Activated CD4-positive, alpha-beta T cell treated with anti-CD3 and anti-CD28 coated beads, Interleukin-2, amount 50 U/mL, for 16 hours (primary cell): ENCODE data around the gene ABHD17C.
A peak's percentile ranks its signal among the peaks of the same experiment; 100 is the strongest.
"Not testable (repeated sequence)": the region's sequence is repeated elsewhere in the genome, so short reads cannot be mapped to it uniquely, and the experiment has no call there.

Source experiments
- DNase-seq: peaks from one replicate; pipeline ENCODE4 v3.0.0-alpha.2; 2020

The ABHD17C gene

DNA sequence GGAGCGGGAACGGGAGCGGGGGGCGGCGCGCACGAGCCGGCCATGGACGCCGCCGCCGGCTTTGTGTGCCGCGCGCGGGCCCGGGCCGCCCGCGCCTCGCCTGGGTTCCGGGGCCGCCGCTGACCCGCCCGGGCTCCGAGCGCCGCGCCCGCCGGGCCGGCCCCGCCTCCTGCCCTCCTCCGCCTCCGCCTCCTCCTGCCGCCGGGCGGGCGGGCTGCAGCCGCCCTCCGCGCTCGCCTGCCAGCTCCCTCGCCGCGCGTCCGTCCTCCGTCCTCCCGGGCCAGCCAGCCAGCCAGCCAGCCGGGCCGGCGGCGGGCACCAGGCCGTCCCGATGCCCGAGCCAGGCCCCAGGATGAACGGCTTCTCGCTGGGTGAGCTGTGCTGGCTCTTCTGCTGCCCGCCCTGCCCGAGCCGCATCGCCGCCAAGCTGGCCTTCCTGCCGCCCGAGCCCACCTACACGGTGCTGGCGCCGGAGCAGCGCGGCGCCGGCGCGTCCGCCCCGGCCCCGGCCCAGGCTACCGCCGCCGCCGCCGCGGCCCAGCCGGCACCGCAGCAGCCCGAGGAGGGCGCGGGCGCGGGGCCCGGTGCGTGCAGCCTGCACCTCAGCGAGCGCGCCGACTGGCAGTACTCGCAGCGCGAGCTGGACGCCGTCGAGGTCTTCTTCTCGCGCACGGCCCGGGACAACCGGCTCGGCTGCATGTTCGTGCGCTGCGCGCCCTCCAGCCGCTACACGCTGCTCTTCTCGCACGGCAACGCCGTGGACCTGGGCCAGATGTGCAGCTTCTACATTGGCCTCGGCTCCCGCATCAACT is at the start of gene ABHD17C:
ABHD17C (plus strand) TSS at position 212 of the 812 bp plus-strand sequence; CDS start at position 332, 120 bp downstream.
- peak; percentile 45 for DNase-seq

DNA sequence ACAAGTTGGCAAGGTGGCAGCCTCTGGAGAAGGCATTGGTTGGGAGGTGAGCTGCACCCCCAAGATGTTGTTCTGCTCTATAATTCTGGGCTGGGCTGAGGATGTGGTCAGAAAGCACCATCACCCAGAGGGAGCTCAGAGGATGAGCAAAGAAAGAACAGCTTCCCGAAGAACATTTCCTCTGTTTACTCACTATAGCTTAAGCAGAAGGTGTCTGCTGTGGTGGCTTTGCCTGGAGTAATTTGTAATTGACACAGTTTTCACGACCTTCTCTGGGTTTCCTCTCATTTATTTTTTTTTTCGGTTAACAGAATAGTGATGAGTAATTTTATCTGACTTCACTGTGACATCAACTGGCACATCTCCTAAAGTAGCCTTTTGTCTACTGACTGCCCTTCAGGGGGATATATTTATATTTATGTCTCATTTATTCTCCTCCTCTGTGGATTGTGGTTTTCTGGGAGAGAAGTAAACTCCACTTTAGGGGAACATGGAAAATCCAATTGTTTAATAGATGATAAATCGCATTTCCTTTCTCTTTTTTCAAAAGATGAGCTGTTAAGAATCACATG is 49.5 kb upstream of the ABHD17C start:
- peak; percentile 3 for DNase-seq

DNA sequence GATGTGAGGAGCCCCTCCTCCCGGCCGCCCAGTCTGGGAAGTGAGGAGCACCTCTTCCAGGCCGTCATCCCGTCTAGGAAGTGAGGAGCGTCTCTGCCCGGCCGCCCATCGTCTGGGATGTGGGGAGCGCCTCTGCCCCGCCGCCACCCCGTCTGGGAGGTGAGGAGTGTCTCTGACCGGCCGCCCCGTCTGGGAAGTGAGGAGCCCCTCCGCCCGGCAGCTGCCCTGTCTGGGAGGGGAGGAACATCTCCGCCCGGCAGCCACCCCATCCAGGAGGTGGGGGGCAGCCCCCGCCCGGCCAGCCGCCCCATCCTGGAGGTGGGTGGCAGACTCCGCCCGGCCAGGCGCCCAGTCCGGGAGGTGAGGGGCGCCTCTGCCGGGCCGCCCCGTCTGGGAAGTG is 47.7 kb upstream of the ABHD17C start:
- DNase-seq, result not testable (repeated sequence)

DNA sequence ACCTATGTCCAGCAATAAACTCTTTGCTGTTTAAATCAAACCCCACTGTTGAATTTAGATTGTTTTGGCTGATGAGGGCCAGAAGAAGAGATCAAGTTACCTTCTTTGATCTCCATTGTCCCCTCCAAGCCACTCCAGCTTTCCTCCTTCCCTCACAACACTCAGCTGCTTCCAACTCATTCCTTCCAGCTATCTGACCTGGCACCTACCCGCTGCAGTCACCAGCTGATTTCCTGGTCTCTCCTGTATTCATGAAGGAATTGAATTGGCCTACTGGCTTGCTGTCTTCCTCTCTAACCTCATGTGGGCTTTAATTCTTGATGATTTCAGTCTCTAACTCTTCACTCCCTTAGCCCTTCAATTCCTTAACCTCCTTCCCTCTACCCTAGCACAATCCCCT is 40.8 kb upstream of the ABHD17C start:
- DNase-seq, result no peak

DNA sequence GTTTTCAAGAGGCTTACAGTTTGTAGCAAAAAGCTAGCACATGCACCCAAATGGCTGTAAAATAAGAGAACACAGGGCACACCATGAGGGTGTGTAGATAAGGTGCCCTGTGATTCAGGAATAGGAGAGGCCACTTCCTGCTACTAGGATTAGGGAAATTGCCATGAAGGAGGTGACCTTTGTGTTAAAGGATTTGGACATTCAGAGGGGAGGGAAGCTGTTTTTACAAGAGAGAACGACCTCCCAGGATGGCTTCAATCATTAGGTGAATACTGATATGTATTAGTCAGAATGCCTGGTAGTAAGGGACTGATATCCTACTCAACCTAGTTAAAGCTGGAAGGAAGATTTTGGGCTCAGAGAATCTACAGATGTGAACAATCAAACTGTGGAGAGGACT is 35.7 kb upstream of the ABHD17C start:
- no peak for DNase-seq

DNA sequence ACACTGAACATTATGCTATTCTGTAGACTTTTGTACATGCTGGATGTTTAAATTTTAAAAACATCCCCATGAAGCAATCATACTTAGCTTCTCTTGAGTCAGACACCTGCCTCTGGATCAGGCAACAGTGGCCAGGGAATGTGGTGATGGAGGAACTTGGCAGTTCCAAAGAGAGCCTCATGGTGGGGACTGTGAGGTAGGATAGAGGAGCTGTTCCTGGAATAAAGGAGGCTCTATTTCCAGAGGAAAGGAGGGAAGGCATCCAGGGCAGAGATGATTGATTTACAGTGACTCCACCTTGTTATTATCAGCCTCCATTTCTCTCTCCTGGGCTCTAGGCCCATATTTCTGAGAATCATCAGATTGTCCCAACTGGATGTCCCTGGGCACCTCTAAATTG is 35.0 kb upstream of the ABHD17C start:
- no peak for DNase-seq

DNA sequence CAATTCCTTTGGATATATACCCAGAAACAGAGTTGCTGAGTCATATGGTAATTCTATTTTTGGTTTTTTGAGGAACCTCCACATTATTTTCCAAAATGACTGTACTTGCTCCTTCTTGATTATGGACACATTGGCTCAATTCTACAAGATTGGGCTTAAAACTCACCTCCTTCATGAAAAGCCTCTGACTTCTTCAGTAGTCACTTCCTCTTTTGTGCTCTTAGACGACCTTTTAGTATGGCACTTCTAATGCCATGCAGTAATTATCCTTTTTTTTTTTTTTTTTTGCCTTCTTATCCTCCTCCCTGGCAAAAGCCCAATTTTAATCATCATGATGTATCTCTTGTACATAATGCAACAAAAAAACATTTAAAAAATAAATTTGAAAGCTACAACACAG is 33.0 kb upstream of the ABHD17C start:
- no peak for DNase-seq

DNA sequence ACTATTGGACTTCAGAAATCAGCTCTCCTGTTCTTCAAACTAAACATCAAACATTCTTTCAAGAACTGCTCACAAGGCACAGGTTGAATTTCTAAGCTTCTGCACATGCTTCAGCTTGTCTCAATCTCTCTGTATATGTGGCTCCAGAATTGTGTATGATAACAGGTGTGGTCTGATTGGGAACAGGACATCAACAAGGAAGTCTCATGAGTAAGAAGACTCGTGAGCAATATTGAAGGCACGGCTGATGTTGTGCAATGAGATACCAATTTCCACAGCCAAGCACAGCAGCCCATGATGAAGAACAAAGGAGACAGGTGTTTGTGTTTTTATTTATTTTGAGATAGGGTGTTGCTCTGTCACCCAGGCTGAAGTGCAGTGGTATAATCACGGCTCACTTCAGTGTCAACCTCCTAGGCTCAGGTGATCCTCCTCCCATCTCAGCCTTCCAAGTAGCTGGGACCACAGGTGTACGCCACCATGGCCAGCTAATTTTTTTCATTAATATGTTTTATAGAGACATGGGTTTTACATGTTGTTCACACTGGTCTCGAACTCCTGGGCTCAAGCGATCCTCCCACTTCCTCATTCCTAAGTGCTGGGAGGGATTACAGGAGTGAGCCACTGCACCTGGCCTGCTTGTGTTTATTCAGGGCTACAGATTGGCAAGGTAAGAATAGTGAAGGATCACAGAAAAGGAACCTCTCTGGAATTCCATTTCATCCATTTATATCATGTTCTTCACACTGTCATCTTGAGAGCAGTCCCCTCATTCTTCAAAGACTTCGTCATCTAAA is 32.2 kb upstream of the ABHD17C start:
- DNase-seq, result no peak

DNA sequence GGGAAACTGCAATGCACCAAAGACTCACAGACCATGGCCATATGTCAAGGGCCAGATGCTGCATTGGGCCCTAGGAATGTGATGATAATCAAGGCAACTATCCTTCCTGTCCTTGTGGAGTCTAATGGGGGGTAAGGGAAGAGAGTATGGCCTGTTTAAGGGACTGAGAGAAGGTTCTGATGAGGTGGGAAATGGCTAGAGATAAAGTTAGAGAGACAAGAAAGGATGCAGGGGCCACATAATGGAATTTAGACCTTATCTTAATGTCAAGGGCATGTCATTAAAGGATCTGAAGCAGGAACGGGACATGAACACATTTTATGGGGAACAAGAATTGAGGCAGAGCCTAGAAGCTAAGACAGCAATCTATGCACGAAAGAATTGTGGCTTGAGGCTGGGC is 30.0 kb upstream of the ABHD17C start:
- no peak for DNase-seq

DNA sequence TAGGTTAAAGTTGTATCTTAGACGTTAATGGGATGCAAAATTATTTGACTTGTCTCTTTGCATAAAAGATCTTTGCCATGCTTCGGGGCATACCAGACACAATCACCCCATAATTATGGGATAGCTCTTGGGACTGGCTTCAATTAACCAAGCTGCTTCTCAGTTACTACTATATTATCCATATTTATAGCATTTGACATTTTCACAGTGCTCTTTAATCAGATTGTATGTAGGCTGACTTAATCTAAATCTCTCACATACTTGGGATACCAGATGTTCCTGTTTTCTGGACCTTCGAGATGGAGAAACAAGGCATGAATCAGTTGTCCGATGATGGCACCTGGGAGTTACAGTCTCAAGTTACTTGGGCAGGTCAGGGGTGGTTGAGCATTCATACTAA is 27.2 kb upstream of the ABHD17C start:
- no peak for DNase-seq

DNA sequence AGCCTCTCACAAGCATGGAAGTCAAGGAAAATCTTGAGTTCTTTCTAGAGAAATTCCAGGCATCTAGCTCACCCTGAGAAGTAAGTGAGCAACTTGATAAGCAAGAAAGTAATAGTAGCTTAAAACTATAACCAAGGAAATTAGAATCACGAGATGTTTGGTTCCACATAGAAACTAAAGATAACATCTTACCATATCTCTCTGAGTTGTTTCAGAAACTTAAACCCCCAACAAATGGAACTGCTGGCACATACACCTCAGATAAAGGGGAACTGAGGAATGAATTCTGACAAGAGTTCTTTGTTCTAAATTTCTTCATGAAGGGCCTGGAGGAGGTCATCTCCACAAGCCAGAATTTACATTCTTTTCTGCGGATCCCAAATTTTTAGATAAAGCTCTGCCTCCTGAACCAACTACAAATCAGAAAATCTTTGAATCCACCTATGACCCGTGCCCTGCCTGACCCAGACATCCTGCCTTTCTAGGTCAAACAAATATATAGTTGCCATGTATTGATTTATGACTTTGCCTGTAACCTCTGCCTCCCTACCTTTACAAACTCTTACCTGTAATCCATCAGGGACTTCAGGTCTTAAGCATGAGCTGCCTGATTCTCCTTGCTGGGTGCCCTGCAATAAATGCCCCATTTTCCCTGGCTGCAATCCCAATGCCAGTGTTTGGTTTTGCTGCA is 26.4 kb upstream of the ABHD17C start:
- no peak for DNase-seq

DNA sequence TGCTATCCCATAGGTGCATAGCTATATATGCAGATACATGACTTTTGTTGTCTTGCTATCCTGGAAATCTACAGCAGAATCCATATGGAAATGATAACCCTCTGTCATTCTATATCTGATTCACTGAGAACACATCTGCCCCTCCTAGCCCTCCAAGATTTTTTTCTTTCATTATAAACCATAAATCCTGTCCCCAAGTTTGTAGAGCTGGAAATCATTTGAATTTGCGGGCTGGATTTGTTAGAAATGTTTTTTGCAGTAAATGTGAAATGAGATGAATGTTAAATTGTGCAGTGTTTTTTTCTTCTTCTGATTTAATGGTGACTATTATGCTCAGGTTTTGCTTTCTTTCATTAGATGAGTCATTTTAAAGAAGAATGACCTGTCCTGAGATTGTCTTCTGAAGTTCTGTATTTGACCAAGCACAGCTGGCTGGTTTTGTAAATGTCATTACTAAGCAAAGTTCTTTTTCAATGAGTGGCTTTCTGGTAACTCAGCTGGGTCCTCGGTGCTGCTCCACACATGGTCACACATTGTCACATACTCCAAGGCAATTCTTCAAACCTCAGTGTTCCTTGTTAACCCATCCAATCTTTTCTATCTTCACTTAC is 25.3 kb upstream of the ABHD17C start:
- no peak for DNase-seq

DNA sequence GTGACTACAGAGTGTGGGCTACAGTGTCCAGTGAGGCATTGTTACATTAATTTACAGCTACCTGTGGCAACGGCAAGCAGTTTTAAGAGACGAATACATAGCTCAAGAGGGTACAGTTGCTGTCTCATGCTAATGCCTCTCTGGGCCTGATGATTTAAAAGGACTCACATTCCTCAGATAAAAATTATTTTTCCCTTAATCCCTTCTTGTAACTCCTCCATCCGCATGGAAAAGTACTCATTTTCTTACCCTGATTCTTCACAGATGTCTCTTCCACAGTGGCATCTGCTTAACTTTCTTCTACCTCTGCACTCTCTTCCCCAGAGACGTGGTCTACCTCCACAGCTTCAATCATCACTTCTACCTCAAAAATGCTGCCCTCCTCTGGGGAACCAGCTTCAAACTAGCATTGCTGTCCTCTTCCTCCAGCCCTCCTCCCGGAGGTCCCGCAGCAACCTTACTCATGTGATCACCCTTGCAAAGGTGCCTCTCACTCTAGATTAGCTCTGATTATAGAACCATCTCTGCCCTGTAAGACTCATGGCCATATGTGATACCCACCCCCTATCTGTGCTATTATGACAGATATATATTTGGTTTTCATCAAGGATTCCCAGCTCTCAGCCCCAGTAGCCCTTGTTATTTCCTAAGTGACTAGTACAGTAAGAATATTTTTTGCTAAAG is 21.4 kb upstream of the ABHD17C start:
- DNase-seq, result no peak

DNA sequence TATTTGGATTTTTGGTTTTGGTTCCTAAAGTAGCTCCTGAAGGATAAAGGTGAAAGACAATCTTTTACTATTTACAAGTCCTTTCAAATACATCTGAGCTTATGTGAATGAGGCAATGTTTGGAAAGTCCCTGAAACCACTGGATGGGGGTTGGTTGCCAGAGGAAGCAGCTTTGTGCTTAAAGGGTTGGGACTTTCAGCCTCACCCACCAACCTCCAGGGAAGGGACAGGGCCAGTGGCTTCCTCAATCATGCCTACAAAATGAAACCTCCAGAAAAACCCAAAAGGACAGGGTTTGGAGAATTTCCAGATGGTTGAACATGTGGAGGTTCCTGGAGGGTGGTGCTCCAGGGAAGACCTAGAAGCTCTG is 20.9 kb upstream of the ABHD17C start:
- no peak for DNase-seq

DNA sequence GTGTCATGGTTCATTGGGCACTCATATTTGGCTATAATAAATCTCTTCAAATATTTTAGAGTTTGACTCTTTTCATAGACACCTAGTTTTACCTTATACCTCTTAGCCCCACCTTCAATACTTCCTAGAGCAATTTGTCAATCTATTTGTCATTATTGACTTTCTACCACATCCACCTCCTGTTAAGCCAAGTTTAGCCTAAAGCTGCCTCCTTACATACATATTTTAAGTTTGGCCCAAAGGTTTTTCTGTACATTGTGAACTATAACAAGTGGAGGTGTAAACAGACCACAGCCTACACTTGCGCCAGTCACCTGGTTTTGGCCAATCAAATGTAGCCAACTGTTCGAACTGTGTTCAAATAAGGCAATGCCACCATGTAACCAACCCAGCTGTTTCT is 18.1 kb upstream of the ABHD17C start:
- DNase-seq, result no peak

DNA sequence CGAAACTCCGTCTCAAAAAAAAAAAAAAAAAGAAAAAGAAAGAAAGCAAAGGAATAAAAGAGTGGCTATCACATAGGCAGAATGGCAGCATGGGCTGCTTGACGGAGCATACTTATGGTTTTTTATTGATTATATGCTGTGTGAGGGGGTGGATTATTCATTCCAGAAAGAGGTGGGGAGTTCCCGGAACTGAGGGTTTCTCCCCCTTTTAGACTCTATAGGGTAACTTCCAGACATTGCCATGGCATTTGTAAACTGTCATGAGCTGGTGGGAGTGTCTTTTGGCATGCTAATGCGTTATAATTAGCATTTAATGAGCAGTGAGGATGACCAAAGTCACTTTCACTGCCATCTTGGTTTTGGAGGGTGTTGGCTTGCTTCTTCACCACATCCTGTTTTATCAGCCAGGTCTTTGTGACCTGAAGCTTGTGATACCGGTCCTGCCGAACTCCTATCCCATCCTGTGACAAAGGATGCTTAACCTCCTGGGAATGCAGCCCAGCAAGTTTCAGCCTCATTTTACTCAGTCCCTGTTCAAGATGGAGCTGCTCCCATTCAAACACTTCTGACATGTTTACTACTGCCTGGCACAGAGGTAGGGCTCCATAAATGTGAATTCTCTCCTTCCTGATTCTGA is 15.8 kb upstream of the ABHD17C start:
- no peak for DNase-seq

DNA sequence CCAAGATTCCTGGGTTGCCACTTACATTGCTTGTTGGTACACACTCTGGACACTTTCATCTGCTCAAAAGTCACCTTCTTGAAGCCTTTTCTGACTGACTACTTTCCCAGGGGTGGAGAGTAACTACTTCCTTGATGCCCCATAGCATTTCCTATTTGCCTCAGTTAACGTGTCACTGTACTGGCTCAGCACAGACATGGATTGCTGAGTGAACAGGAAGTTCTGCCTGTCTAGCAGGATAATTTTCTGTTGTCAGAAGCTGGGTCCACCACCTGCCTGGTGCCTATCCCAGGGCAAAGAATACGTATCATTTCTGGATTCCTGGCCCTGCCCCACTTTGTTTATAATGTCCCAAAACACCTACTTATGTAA is 15.3 kb upstream of the ABHD17C start:
- no peak for DNase-seq

DNA sequence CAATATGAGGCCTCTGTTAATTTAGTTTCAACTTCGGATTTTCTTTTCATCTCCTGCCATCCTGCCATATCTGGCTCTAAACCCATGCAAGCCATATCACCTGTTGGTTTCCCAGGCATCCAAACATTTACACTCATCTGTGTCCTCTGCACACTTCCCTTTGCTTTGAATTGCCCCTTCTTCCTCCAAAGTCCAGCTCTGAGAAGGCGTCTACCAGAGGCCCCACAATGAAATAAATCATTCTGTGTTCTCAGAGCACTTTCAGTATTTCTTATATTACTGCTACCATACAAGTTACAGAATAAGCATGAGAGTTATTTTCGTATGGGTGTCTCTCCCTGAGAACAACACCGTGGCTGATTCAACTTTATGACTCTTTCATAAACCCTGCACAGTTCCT is 12.9 kb upstream of the ABHD17C start:
- DNase-seq, result no peak

DNA sequence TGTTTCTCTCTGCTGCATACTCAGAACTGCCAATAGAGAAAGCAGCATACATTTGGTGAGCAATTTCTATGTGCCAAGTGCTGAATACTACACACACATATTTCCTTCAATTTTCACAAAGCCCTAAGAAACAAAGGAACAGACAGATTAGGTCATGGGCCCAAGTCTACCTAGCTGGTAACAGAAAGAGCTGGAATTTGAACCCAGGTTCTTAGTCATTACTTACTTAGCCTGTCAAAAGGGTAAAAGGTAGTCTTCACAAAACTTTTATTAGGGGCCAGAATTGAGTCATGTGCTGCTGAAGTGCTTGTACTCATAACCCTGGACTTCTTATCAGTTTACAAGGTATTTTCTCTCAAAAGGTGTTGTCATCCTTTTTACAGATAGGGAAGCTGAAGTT is 10.4 kb upstream of the ABHD17C start:
- no peak for DNase-seq

DNA sequence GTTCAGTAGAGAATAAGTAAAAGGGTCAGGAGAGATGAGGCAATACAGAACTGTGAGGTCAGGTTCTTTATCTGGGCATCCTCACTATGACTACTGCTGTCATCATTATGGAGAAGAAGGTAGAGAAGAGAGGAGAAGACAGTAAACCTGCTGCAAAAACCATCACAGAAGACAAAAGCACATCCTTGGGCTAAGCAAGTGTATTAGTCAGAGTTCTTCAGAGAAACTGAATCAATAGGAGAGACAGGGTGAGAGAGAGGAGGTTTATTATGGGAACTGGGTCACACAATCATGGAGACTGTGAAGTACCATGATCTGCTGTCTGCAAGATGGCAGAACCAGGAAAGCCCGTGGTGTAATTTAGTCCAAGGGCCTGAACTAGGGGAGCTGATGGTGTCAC is 9.5 kb upstream of the ABHD17C start:
- no peak for DNase-seq

DNA sequence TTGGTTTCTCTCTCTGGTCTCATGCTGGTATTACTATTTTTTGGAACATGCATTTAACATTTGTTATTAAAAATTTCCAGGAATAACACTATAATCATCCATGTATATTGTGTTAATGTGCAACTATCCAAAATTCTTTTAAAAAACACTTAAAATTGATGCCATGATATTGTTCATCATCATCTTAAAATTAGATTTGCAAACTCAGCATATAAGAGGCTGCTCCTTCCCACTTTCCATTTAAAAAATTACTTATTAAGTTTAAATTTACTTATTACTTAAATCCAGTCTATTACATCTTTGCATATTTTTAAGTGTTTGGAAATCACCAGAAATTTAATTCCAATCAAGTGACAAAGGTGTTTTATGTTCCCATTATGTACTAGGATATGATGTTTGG is 5.8 kb upstream of the ABHD17C start:
- no peak for DNase-seq

DNA sequence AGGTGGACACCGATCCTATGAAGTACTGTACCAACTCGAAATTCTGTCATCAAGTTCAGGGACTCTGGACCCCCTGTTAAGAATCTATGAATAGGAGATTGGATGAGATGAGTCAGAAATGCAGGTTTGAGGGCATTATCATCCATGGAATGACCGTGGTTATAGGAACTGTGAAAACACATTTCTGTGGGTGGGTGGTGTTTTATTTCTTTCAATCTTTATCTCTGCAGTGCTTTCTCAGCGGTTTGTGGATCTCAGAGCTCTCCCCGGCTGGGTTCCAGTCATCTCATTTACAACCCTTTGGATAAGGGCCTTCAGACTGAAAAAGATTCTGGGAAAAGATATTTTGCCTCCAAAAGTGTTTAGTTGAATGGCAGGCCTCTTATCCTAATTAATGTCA is 5.4 kb upstream of the ABHD17C start:
- DNase-seq, result no peak
